Thyroid gland (tissue), 4 donors: ENCODE results near the gene C1orf52.

Experiments
- CTCF ChIP-seq, 6 experiments: fragments of 200-600 bp in 3 of 6; fragments of 450-650 bp in 3 of 6; sonication (generic) in 3 of 6; IDR thresholded peaks; one replicate each; pipeline ENCODE4 v1.5.1; 2016 to 2019; ENCODE audit warnings: antibody characterized with exemption in 6 of 6, mild to moderate bottlenecking in 2 of 6, inconsistent platforms in 1 of 6, moderate library complexity in 1 of 6
- POLR2A ChIP-seq, 2 donors: fragments of 450-650 bp; IDR thresholded peaks; one replicate each; pipeline ENCODE4 v1.6.1; 2017; ENCODE audit warnings: antibody characterized with exemption in 2 of 2, mild to moderate bottlenecking in 2 of 2, moderate library complexity in 1 of 2

DNA sequence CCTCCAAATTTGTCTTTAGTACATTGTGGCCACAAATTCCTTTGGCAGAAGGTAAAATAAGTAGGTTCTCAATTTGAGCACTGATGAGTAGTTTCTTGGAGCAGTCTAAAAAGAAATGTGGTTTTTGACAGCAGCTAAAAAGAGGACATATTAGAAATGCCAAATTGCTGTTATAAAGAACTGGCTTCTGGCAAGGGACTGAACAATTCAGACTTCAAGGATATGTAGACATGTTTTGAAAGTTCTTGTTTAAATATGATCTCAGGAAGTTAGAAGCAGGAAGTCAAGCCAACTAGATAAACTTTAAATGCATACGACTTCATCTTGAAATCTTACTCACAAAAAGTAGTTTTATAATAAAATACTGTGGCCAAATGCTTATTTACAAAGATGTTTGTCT, 18.8 kb downstream of the C1orf52 start:
- no peak for TF ChIP-seq CTCF (IDR thresholded peaks at IDR 0.05)
- TF ChIP-seq POLR2A (IDR thresholded peaks at IDR 0.05) = no peak
